ENCODE measurements around the gene SRRM4.

SRRM4 gene, protein sequence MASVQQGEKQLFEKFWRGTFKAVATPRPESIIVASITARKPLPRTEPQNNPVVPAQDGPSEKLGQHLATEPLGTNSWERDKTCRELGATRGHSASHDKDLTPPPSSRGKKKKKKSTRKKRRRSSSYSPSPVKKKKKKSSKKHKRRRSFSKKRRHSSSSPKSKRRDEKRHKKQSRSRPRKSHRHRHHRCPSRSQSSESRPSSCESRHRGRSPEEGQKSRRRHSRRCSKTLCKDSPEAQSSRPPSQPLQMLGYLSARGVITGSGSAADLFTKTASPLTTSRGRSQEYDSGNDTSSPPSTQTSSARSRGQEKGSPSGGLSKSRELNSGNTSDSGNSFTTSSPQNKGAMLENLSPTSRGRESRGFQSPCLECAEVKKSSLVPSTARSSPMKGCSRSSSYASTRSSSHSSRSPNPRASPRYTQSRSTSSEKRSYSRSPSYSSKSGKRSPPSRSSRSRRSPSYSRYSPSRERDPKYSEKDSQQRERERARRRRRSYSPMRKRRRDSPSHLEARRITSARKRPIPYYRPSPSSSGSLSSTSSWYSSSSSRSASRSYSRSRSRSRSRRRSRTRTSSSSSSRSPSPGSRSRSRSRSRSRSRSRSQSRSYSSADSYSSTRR

DNA sequence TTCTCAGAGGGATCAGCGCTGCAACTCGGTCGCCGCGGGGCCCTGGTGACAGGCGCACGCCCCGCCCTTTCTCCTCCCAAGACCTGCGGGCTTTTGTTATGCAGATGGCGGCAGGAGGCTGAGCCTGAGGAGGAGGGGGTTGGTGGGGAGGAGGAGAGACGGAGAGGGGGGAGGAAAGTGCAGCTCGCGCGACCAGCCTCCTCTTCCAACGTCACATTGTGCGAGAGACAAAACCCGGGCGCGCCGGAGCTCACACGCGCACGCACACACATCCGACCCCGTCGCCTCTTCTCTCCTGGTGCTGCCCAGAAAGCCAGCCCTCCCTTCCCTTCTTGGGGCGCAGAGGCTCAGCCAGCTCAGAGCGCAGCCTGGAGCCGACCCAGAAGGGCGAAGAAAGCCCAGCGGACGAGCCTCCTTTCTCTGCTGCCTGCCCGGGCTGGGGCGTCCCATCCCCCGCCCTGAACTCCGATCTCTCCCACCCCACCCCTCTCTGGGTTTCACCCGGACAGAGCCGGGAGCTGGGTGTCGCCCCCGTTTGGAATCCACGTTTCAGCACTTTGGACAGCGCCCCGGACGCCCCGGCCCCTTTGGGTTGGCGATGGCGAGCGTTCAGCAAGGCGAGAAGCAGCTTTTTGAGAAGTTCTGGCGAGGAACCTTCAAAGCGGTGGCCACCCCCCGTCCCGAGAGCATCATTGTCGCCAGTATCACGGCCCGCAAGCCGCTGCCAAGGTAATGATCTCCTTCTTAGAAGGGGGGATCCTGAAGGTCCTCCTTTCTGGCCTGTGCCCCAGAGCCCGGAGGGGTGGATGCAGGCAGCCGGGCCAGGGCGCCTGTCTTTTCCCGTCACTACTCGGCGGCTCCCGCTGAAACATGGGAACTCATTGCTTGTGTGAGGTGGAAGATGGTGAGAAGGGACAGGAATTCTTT, at the start of gene SRRM4:
Gene SRRM4 (plus strand): TSS at position 257 of the 927 bp plus-strand sequence. CDS start 342 bp downstream, at position 599.
- H3K27ac Mint-ChIP-seq: no peak within 1 kb of the TSS
- no peak within 1 kb of the TSS for H3K4me3 Mint-ChIP-seq
- ATAC-seq: no peak
- H3K9me3 Mint-ChIP-seq: peaks cover 4% of the 10 kb centered on the region
- H3K4me1 Mint-ChIP-seq: no peaks in the 10 kb centered on the region
- DNase-seq (ENCODE audit: low spot score in 2 of 2): no peak
- no peaks in the 10 kb centered on the region for H3K36me3 Mint-ChIP-seq

DNA sequence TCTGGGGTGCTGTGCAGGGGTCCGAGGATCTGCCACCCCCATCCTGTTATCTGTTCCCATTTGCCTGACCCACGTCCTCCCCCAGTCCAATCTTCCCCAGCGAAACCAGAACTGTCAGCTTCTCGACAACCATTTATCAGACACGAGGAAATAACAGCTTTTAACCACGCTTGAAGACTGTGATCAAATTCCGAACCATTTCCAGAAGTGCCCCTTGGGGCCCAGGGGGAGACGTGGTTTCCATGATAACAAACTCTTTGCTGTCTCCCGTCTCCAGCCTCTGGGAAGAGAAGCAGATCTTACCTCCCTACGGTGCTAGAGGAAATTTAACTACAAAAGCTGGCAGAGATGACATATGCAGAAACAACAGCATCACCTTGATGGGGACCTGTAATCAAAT, 35.1 kb upstream of the SRRM4 start:
- Mint-ChIP-seq H3K27ac (no peak overlapping the region), H3K36me3 (no peaks in the 10 kb centered on the region), H3K4me3 (no peak overlapping the region), H3K9me3 (peaks cover 3% of the 10 kb centered on the region), H3K4me1 (no peaks in the 10 kb centered on the region)
- DNase-seq (ENCODE audit: low spot score in 2 of 2) (no peak), ATAC-seq (no peak)

DNA sequence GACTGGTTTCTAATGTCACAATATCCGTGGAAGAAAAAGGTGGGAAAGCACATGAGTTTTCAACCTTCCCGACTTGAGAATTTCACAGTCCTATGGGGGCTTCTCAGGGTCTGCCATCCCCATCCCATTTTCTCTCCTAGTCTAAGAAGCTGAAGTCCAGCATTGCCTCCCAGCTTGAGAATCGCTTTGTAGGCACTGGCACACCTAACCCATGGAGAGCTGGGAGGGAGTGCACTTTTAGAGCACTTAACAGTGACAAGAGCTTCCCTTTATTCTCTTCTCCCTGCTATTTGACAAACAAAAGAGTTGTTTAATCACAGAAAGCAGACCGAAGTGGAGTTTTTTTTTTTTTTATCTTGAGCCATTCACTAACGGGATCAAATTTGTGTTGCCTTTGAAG, 22.8 kb upstream of the SRRM4 start:
- Mint-ChIP-seq H3K27ac (no peak overlapping the region), H3K36me3 (no peaks in the 10 kb centered on the region), H3K4me1 (no peaks in the 10 kb centered on the region), H3K4me3 (no peak overlapping the region), H3K9me3 (peaks cover 10% of the 10 kb centered on the region)
- DNase-seq (ENCODE audit: low spot score in 2 of 2) (no peak), ATAC-seq (no peak)

DNA sequence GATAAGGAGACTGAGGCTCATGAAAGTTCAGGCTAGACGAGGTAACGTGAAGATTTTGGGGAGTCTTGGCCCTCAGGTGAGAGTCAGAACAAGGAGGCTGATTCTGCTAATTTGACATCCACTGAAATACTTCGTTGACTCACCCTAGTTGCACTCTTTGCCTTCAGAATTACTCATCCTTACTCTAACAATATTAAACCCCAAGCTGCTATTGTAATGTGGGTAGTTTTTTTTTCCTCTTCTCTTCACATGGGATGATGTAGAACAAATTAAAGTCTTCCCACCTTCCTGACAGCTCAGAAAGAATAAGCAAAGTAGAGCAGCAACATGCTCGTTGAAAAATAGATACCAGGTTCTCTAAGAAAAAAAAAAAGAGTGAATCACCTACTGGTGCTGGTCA, 22.0 kb upstream of the SRRM4 start:
- no peak overlapping the region for H3K27ac Mint-ChIP-seq
- peaks cover 9% of the 10 kb centered on the region for H3K9me3 Mint-ChIP-seq
- DNase-seq (ENCODE audit: low spot score in 2 of 2) (no peak), ATAC-seq (no peak)
- H3K36me3 Mint-ChIP-seq: no peaks in the 10 kb centered on the region
- no peak overlapping the region for H3K4me3 Mint-ChIP-seq
- H3K4me1 Mint-ChIP-seq: no peaks in the 10 kb centered on the region

DNA sequence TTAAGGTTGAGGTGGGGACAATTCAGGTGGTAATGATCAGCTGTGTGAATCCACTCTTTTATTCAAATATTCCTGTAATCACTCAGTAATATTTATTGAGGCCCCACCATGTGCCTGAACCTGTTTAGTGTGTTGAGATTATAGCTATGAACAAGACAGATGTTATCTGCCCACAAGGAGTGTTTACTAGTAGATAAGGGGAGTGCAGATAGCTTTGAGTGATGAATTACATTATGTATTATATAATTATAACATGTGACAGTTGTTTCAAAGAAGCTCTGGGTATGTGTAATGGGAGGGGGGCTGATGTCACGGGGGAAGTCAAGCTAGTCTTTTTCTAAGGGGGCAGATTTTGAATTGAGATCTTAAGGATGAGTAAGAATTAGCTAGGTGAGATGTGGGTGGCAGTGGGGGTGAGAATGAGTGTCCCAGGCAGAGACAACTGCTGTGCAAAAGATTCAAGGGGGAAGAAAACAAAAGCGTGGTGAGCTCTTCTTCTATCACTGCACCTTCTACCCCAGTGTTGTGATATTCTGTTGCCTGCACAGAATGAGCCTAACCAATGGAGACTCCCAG, 21.3 kb upstream of the SRRM4 start:
- ATAC-seq (no peak), DNase-seq (ENCODE audit: low spot score in 2 of 2) (no peak)
- H3K9me3 Mint-ChIP-seq: peaks cover 9% of the 10 kb centered on the region
- no peak overlapping the region for H3K27ac Mint-ChIP-seq
- no peaks in the 10 kb centered on the region for H3K36me3 Mint-ChIP-seq
- H3K4me3 Mint-ChIP-seq: no peak overlapping the region
- H3K4me1 Mint-ChIP-seq: no peaks in the 10 kb centered on the region

DNA sequence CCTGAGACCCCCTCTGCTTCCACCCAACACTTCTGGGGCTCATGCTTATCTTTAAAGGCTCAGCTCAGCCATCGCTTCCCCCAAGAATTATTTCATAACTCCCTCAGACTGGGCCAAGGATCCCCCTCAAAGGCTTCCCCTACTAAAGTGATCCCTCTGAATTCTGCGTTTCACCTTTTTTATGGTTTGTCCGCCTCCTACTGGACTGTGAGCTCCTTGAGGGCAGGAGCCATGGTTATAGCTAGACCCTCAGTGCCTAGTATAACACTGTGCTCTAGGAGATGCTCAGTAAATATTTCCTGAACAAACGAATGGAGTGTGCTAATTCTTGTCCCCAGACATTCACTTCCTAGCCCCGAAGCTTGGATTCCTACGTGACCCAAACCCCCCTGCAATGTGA, 20.5 kb upstream of the SRRM4 start:
- ATAC-seq: no peak
- no peak for DNase-seq (ENCODE audit: low spot score in 2 of 2)

DNA sequence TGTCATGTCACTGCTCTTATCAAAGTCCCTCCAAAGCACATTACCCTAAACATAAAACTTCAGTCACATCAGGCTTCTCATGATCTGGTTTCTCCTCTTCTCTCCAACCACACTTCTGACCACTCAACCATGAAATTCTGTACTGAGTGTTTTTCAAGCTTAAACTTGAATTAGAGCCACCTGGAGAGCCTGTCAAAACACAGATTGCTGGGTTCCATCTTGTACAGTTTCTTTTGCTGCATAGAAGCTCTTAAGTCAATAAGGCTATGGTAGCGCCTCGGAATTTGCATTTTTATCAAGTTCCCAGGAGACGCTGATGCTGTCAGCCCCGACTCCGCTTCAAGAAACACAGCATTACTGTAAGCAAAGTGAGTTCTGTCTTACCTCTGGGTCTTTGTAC, 16.4 kb upstream of the SRRM4 start:
- H3K4me3 Mint-ChIP-seq: no peak overlapping the region
- H3K4me1 Mint-ChIP-seq: no peaks in the 10 kb centered on the region
- ATAC-seq (no peak), DNase-seq (ENCODE audit: low spot score in 2 of 2) (no peak)
- no peaks in the 10 kb centered on the region for H3K36me3 Mint-ChIP-seq
- H3K9me3 Mint-ChIP-seq: peaks cover 7% of the 10 kb centered on the region
- H3K27ac Mint-ChIP-seq: no peak overlapping the region

More for the DNA sequence above, 20.5 kb upstream of the SRRM4 start:
- Mint-ChIP-seq H3K4me1 (no peaks in the 10 kb centered on the region), H3K9me3 (peaks cover 9% of the 10 kb centered on the region), H3K27ac (no peak overlapping the region), H3K36me3 (no peaks in the 10 kb centered on the region), H3K4me3 (no peak overlapping the region)

DNA sequence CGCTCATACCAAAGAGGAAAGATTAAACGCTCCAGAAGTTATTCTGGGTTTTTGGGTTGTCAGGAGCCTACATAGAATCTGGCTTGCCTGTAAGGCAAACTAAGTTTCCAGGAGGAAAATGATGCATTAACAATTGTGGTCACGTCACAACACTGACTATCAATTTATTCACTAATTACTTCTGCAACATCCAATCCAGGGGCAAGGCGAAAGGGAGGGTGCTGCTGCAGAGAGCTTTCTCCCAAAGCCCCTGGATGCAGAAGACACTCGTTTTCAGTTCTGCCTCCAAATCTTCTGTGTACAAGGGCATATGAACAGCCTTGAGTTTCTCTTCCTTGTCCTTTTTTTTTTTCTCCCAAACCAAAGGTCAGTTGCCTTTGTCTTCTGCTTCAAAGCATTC, 10.5 kb upstream of the SRRM4 start:
- H3K9me3 Mint-ChIP-seq: peaks cover 5% of the 10 kb centered on the region
- DNase-seq (ENCODE audit: low spot score in 2 of 2) (no peak), ATAC-seq (no peak)
- no peak overlapping the region for H3K4me3 Mint-ChIP-seq
- no peaks in the 10 kb centered on the region for H3K4me1 Mint-ChIP-seq
- H3K27ac Mint-ChIP-seq: no peak overlapping the region
- H3K36me3 Mint-ChIP-seq: no peaks in the 10 kb centered on the region

DNA sequence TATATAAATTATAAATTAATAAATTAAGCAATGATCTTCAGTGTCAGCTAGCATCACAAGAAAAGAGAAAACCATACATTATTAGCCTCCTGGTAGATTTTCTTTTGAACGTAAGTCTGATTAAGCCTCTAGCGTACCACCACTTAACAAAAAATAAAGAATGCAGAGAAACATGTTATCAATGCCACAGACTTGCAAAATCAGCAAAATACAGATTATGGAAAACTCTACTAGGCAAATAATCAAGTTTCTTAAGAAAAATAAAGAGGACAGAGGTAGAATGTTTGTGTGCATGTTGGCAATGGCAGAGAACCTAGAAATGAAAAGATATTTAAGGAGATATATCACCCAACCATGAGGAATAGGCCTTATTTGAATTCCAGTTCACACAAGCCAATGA, 8.4 kb upstream of the SRRM4 start:
- peaks cover 5% of the 10 kb centered on the region for H3K9me3 Mint-ChIP-seq
- no peak overlapping the region for H3K4me3 Mint-ChIP-seq
- no peaks in the 10 kb centered on the region for H3K36me3 Mint-ChIP-seq
- ATAC-seq (no peak), DNase-seq (ENCODE audit: low spot score in 2 of 2) (no peak)
- H3K4me1 Mint-ChIP-seq: no peaks in the 10 kb centered on the region
- no peak overlapping the region for H3K27ac Mint-ChIP-seq

DNA sequence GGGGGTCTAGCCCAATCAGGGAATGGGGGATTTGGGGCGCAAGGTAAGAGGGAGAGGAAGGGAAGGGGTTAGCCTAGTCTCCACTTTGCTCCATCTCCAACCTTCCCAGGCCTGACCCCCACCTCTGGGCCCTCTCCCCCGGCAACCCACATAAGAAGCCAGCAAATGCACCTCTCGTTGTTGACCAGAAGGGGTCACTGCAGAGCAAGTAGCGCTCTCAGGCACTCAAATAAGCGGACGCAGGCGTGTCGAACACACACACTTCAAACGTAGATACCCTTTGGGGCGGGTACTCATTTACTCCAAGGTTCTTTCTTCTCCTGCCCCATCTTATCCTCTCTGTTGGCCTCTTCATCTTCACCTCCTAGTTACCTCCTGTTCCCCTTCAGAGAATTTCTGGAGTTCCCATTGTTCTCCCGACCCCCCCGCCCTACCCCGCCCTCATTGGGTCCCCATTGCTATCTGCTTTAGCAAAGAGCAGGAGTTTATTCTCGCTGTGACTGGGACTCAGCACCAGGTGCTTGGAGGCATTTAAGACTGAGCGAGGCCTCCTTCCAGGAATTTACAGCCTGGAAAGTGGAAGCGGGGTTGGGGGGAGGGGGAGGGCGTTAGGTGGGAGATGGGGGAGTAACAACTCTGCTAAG, 1.5 kb upstream of the SRRM4 start:
- Mint-ChIP-seq H3K9me3 (peaks cover 8% of the 10 kb centered on the region), H3K36me3 (no peaks in the 10 kb centered on the region), H3K4me3 (no peak overlapping the region), H3K4me1 (no peaks in the 10 kb centered on the region), H3K27ac (no peak overlapping the region)
- DNase-seq (ENCODE audit: low spot score in 2 of 2): peak in 1 of 2 donors; percentile 49
- no peak for ATAC-seq

DNA sequence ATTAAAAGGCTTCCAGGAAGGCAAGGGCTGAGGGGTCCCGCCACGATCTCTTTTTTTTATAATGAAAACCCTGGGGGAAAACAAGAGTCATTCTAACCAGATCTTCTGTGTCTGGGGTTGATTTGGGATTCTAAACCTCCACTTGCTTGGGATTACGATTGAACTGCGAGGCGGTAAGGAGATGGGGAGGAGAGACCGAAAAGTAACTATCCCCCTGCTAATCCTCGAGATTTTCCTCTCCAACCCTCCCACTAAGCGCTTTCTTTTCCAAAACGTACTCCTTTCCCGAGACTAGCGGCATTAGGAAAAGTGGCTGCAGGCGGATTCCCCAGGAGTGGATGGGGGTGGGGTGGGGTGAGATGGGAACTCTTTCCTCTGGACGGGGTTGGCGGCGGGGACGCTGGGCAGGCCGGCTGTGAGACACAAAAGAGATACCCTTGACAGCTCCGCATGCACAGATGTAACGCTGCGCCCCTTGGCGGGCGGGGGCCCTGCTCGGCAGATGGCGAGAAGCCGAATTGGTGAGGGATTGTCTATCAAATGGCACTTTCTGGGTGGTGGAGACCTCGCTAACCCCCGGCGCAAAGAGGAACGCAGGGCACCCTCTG, 830 bp upstream of the SRRM4 start:
- Mint-ChIP-seq H3K4me3 (no peak overlapping the region), H3K9me3 (peaks cover 4% of the 10 kb centered on the region), H3K36me3 (no peaks in the 10 kb centered on the region), H3K27ac (no peak overlapping the region), H3K4me1 (no peaks in the 10 kb centered on the region)
- no peak for ATAC-seq
- no peak for DNase-seq (ENCODE audit: low spot score in 2 of 2)

DNA sequence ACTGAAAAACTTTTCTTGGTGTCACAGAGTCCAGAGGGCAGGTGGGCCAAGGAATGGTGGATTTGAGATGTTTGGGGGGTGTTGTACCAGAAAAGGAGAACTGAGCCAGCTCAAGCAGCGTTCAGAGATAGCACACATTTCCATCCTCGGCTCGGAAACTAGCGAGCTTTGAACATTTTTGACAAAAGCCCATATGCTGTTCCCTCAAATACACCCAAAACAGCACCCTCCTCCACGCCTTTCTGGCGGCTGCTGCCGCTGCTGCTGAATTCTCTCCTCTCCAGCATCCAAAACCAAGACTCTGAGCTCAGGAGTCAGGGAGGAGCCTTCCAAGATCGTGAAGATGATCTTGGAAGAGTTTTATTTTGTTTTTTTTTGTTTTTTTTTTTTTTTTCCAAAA, 961 bp downstream of the SRRM4 start:
- H3K36me3 Mint-ChIP-seq: no peaks in the 10 kb centered on the region
- H3K4me3 Mint-ChIP-seq: no peak overlapping the region
- H3K9me3 Mint-ChIP-seq: peaks cover 4% of the 10 kb centered on the region
- no peaks in the 10 kb centered on the region for H3K4me1 Mint-ChIP-seq
- ATAC-seq (no peak), DNase-seq (ENCODE audit: low spot score in 2 of 2) (no peak)
- H3K27ac Mint-ChIP-seq: no peak overlapping the region

DNA sequence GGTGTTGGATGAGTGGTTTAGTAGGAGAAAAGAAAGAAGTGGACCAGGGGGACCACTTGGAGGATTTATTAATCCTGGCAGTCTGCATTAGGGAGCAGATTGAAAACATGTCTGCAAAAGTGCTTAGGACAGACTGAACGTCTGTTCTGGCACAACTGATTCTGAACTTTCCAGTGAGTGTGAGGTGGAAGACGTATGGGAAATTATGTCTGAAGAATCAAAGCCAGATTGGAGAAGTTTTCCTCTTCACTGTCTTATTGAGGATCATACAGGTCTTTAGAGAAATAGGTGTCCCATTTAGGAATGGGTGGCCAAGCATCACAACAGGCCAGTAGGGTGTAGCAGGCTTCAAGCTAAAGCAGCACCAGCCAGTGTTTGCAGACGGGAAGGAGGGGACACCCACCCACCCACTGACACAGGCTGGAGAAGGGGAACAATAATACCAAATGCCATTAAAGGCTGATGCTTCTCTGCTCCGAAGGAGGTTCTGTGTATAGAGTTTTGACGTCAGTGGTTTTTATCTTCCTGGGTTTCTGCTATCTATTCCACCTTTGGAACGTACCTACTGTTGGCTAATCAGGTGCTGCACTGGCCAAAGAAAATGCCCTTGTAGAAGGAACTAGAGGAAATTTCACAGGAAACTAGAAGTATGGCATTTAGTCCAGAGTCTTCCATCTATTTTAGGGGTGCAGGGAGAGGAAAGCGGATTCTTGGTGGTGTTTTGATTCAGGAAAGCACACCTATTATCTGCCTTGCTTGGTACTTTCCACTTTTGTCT, 1.8 kb downstream of the SRRM4 start:
- H3K36me3 Mint-ChIP-seq: no peaks in the 10 kb centered on the region
- no peak overlapping the region for H3K4me3 Mint-ChIP-seq
- peaks cover 4% of the 10 kb centered on the region for H3K9me3 Mint-ChIP-seq
- no peak overlapping the region for H3K27ac Mint-ChIP-seq
- no peaks in the 10 kb centered on the region for H3K4me1 Mint-ChIP-seq
- ATAC-seq (no peak), DNase-seq (ENCODE audit: low spot score in 2 of 2) (no peak)

Measured in stimulated activated effector memory CD8-positive, alpha-beta T cell treated with anti-CD3 and anti-CD28 coated beads, Interleukin-12 subunit alpha, Interleukin-12 subunit beta, amount 100 ng/mL, for 72 hours (primary cell).